ENCODE results near the gene IQSEC1. TPM values are rescaled to one million over a fixed set of nuclear protein-coding genes. Genes with fewer than 3 reads are reported as not detected.

The IQSEC1 gene
- total and polyA plus RNA-seq, 2 experiments from 2014 or later, result 21.2 to 24.7 TPM

DNA sequence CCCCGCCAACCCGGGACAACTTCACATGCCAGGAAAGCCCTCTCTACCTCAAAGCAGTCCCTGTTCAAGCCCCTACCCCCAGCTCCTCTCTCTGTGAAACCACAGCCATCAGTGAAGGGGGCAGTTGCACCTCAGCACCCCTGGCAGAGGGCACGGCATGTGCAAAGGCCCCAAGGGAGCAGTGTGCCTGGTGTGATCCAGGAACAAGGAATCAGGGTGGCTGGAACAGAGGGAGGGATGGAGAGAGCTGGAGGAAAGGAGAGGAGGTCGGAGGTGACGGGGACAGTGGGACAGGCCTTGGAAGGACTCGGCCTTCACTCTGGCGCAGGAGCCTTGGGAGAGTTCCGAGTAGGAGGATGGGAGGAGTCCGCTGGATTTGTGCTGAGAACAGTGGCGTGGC lies 26.5 kb upstream of the IQSEC1 start:
- Histone ChIP-seq H3K36me3 (replicated peaks; ENCODE audit: insufficient read depth, low read depth) (no peaks in the 10 kb centered on the region), H2AFZ (no peak overlapping the region), H3K4me1 (ENCODE audit: insufficient read depth) (no peaks in the 10 kb centered on the region), H3K79me2 (no peaks in the 10 kb centered on the region), H3K27me3 (no peaks in the 10 kb centered on the region), H3K4me2 (no peak overlapping the region), H3K4me3 (no peak overlapping the region), H3K9me2 (replicated peaks; ENCODE audit: insufficient read depth) (no peaks in the 10 kb centered on the region), H3K27ac (no peak overlapping the region), H4K20me1 (ENCODE audit: insufficient read depth, poor library complexity, severe bottlenecking) (no peaks in the 10 kb centered on the region), H3K9me3 (ENCODE audit: low read depth) (no peaks in the 10 kb centered on the region)
- DNase-seq (ENCODE audit: low spot score), result no peak
- WGBS (ENCODE audit: low lambda C conversion rate, missing lambda C conversion rate), result 96% methylated on average over 10 of the region's 10 CpGs
- TF ChIP-seq EZH2 (IDR thresholded peaks at IDR 0.05; ENCODE audit: borderline replicate concordance) (no peak), EZH2phosphoT487 (IDR thresholded peaks at IDR 0.05; ENCODE audit: low read depth, severe bottlenecking, unreplicated experiment) (no peak), CTCF (IDR thresholded peaks at IDR 0.05; ENCODE audit: poor library complexity) (no peak)

GRCh38 chr3:13098192-13098988 lies 25.2 kb upstream of the IQSEC1 start:
- TF ChIP-seq EZH2 (IDR thresholded peaks at IDR 0.05; ENCODE audit: borderline replicate concordance) (no peak), EZH2phosphoT487 (IDR thresholded peaks at IDR 0.05; ENCODE audit: low read depth, severe bottlenecking, unreplicated experiment) (no peak), CTCF (IDR thresholded peaks at IDR 0.05; ENCODE audit: poor library complexity) (no peak)
- H3K79me2 ChIP-seq, result no peaks in the 10 kb centered on the region
- no peaks in the 10 kb centered on the region for H3K4me1 ChIP-seq (ENCODE audit: insufficient read depth)
- H3K27me3 ChIP-seq, result no peaks in the 10 kb centered on the region
- no peaks in the 10 kb centered on the region for H3K36me3 ChIP-seq (replicated peaks; ENCODE audit: insufficient read depth, low read depth)
- DNase-seq (ENCODE audit: low spot score), result no peak
- no peak overlapping the region for H3K4me2 ChIP-seq
- WGBS (ENCODE audit: low lambda C conversion rate, missing lambda C conversion rate), result 88% methylated on average over 9 of the region's 9 CpGs
- H3K9me2 ChIP-seq (replicated peaks; ENCODE audit: insufficient read depth), result no peaks in the 10 kb centered on the region
- H3K4me3 ChIP-seq, result no peak overlapping the region
- no peaks in the 10 kb centered on the region for H3K9me3 ChIP-seq (ENCODE audit: low read depth)
- no peaks in the 10 kb centered on the region for H4K20me1 ChIP-seq (ENCODE audit: insufficient read depth, poor library complexity, severe bottlenecking)
- no peak overlapping the region for H2AFZ ChIP-seq
- H3K27ac ChIP-seq, result no peak overlapping the region

GRCh38 chr3:13096356-13096755 lies 23.1 kb upstream of the IQSEC1 start:
- Histone ChIP-seq H3K9me3 (ENCODE audit: low read depth) (no peaks in the 10 kb centered on the region), H3K4me2 (no peak overlapping the region), H3K27me3 (no peaks in the 10 kb centered on the region), H4K20me1 (ENCODE audit: insufficient read depth, poor library complexity, severe bottlenecking) (no peaks in the 10 kb centered on the region), H2AFZ (no peak overlapping the region), H3K4me3 (no peak overlapping the region), H3K27ac (no peak overlapping the region), H3K36me3 (replicated peaks; ENCODE audit: insufficient read depth, low read depth) (no peaks in the 10 kb centered on the region), H3K4me1 (ENCODE audit: insufficient read depth) (no peaks in the 10 kb centered on the region), H3K79me2 (no peaks in the 10 kb centered on the region), H3K9me2 (replicated peaks; ENCODE audit: insufficient read depth) (no peaks in the 10 kb centered on the region)
- DNase-seq (ENCODE audit: low spot score), result no peak
- 93% methylated on average over 8 of the region's 8 CpGs for WGBS (ENCODE audit: low lambda C conversion rate, missing lambda C conversion rate)
- no peak for TF ChIP-seq CTCF (IDR thresholded peaks at IDR 0.05; ENCODE audit: poor library complexity)
- no peak for TF ChIP-seq EZH2phosphoT487 (IDR thresholded peaks at IDR 0.05; ENCODE audit: low read depth, severe bottlenecking, unreplicated experiment)
- TF ChIP-seq EZH2 (IDR thresholded peaks at IDR 0.05; ENCODE audit: borderline replicate concordance), result no peak

Measured in hepatocyte (in vitro differentiated cells).